GM19043 (cell line): Measurements from ENCODE around the gene DTNBP1.

Source experiments
- ATAC-seq: cut with Tn5 transposase; IDR thresholded peaks from one replicate; pipeline ENCODE4 v1.9.1; 2021; ENCODE audit warnings: low read depth; ENCODE audit not compliant: unreplicated experiment

Gene DTNBP1

DNA sequence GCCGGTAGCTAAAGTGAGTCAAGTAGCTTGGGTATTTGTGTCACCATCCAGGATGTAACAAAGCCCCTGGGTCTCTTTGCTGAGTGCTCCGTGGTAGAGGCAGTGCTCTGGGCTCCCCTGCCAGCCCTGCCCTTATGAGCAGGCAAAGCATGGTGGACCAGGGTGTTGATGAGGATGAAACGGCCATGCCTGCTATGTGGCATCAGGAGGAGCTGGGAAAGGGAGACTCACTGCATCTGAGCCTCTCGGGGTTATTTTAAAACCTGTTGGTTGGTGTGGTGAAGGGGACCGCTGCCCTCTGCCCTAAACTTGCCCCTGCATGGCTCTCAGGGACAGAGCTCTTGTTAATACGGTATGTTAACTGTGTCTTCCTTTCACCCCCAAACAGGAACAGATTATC, 143.1 kb downstream of the DTNBP1 start:
- no peak for ATAC-seq

DNA sequence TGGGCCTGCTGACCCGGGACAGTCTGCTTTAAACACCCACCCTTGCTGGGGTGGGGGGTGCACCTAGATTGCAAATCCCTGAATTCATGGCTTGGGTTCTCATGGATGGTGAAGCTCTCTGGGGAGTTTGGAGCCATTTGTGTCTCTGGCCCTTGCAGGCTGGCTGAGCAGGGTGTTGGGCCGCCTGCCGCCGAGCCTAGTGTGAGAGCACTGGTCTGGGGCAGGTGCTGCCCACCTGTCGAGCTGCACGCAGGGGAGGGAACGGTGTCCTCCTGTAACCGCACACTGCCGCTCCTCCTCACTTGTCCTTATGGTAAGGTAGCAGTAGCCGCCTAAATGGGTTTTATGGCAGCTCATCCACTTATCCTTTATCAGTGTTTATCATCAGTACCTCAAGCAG, 143.9 kb downstream of the DTNBP1 start:
- ATAC-seq = no peak

GRCh38 chr6:15518057-15518456, 144.8 kb downstream of the DTNBP1 start:
- no peak for ATAC-seq

DNA sequence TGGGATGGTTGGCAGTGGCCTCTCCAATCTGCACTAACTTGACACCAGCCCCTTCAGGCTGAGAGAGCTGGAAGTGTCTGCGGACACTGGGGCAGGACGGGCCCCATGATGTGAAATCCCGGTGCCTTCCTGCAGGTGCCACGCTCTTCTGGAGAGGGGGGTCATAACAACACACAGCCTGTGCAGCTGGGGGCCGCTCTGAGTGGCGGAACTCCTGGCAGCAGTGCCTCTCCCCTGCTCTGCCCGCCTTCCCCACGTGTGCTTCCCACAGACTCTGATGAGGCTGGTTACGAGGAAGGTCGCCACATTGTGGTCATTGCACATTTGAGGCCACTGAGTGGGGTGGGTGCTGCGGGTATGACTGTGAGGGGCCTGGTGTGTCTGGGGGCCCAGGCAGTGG, 145.2 kb downstream of the DTNBP1 start:
- ATAC-seq = no peak

DNA sequence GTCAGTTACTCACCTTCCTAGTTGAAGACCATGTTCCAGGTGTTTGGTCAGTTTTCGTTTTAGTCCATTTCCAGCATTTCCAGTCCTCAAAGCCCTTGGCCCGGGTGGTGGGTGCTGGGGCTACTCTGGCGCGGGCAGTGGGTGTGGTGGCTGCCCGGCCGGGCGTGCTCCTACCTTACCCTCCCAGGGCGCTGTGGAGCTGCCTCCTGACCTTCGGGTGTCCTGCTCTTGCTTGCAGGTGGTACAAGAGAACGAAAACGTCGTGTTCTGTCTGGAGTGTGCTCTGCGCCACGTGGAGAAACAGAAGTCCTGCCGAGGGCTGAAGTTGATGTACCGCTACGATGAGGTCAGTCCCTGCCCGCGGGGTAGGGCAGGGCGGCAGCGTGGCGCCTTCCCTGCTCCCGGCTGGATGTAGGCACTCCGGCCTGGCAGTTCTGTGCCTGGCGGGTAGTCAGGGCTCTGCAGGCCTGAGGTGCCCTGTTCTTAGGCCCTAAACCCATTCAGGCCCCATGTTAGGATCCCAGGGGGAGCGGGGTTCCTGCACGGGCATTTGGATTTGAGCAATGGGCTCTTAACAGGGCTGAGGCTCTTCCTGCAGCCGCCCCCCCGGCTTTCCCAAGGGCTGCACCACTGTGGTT, 145.8 kb downstream of the DTNBP1 start:
- no peak for ATAC-seq

DNA sequence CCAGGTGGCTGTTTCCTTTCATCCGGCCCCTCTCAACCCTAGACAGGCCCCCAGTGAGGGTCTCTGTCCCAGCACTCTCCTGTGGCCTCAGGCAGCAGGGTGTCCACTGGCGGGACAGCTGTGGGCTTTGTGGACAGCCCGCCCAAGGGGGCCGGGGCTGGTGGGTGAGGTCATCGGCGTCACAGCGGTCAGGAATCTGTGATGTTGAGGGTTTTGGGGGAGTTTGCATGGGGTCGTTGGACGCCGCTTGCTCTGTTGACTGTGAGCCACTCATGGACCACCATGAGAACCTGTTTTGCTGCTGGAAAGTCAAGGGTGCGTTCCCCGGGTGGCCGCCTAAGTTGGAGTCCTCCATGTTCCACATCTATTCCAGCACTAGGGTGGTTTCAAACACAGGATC, 146.4 kb downstream of the DTNBP1 start:
- no peak for ATAC-seq

- ATAC-seq = no peak
Measured at GRCh38 chr6:15515660-15516375, 147.0 kb downstream of the DTNBP1 start.

DNA sequence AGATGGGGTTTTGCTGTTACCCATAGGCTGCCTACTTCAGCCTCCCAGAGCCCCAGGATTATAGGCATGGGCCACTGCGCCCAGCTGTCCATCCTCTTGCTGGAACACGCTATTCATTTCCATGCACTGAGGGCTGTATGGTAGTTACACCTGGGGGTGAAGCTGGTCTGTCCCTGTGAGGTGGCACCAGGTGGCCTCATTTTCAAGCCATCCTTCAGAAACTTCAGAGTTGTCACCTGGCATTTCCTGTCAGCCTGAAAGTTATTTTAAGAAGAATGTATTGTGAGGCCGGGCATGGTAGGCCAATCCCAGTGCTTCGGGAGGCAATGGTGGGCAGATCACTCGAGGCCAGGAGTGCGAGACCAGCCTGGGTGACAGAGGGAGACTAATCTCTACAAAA, 147.6 kb downstream of the DTNBP1 start:
- no peak for ATAC-seq

DNA sequence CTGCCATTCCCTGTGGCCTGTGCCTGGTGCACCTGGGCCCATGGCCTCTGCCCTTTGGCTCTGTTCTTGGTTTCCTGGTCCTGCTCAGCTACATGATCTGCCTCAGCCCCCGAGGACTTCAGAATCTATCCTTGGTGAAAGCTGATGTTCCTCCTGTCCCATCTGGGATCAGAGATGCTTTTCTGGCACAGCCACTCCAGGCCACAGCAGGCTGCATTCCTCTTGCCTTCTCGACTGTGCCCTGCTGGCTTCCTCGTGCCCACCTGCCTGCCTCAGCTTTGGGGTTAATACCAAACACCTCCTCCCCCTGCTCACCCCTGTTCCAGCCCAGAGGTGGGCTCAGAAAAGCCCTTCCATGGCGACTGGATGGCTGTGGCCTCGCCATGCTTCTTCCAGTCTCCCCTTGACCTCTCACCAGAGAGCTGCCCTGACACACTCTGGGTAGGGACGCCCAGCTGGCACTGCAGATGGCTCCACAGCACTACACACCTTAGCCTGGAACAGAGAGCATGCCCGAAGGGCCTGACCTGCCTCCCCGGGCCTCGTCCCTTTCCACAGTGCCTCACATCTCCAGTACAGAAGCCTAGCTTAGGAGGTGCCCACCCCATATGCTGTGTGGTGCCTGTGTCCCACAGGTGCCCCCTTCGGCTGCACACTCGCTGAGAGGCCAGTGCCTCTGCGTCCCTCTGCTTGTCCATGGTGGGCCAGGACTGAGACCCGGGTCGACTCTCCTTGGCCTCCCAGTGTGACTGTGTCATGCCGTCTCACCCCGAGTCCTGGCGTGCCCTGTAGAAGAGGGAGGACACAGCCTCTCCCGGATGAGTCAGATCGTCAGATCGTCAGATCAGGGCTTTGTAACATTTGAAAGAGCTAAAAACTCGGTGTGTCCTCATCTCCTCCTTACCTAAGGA, 148.8 kb downstream of the DTNBP1 start:
- no peak for ATAC-seq

- no peak for ATAC-seq
Measured at GRCh38 chr6:15513131-15513771, 149.6 kb downstream of the DTNBP1 start.

DNA sequence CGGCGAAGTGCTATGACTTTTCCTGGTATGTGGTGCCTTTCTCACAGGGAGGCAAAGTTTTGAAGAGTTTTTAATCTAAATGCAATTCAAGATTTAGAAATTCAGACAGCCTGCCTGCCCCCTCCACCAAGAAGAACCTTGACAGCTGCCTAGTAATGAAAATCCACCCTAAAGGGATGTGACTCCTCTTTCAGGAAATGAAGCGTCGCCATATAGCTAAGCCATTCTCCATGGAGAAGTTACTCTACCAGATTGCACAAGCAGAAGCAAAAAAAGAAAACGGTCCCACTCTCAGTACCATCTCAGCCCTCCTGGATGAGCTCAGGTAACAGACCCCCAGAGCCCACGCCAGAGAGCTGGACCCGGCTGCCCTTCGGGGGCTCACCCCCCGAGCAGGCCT, 150.1 kb downstream of the DTNBP1 start:
- no peak for ATAC-seq

DNA sequence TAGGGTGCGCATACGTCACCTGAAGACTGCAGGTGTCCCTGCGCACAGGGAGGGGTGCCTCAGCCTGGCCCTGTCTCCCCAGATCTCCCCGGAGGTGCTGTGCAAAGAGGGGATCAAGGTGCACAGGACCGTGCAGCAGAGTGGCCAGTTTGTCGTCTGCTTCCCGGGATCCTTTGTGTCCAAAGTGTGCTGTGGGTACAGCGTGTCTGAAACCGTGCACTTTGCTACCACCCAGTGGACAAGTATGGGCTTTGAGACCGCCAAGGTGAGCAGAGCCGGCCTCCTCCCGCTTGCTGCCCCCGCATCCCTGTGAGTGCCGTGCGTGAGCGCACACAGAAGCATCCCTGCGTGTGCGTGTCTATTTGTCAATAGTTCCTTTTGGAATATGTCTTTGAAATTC, 150.7 kb downstream of the DTNBP1 start:
- ATAC-seq = no peak

DNA sequence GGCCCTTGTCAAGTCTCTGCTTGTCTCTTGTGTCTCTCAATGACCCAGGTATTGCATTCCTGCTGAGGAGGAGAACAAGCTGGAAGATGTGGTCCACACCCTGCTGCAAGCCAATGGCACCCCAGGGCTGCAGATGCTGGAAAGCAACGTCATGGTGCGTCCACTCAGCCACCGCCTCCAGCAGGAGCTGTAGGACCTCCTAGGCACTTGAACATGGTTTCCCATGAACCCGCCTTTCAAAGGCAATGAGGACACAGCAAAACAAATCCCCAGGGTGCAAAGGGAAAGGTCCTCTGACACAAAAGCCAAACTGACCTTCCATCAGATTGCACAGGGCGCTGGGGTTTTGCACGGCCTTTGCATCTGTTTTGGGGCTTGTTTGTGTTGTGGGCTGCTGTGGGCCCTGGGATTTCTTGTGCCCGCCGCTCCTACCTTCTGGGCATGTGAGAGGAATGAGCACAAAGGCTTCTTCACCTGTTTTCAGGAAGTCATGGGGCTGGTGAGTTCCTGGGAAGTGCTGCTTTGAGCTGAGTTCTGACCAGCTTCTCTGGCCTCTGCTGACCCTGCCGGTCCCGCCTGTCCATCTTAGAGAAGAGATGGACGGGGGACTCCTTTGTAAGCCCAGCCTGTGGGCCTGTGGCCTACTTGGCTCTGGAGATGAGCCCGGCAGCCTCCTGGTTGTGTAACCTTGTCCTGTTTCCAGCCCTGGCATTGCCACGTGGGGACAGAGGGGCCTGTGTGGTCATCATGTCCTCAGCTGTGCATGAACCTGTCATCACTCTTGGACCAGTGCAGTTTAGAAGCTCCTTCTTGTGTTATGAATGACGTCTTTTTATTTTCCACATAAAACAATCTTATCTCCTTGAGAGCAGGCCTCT, 151.3 kb downstream of the DTNBP1 start:
- no peak for ATAC-seq

DNA sequence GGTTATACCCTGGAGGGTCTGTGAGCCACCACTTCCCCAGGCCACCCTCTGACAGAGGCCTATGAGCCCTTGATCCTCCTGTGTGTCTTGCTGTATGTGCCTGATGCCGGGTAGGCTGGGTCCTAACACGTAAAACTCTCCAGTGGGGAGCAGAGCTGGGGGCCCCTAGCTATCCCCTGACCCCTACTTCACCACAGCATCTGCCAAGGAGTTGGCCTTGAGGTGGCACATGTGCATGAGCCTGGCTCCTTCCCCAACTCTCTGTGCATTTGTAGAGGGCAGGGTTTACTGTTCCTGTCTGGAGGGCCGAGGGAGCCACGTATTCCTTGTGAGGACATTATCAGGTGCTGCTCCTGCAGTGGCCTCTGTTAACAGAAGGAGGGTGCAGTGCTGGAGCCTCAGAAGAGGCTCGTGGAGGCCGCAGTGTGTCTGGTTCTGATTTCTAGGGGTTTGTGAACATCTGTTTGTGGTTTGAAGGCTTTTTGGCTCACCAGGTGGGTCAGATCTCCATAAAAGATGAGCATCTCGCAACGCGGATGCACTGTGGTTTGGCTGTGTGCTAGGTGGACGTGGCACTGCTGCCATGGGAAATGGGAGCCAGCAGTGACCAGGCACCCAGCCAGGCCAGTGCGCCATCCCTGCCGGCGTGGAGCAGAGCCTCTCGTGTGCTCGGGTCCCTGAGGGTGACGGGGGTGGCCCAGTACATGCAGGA, 152.1 kb downstream of the DTNBP1 start:
- no peak for ATAC-seq

- no peak for ATAC-seq
Measured at GRCh38 chr6:15510121-15510520, 152.7 kb downstream of the DTNBP1 start.

GRCh38 chr6:15509335-15509933, 153.4 kb downstream of the DTNBP1 start:
- no peak for ATAC-seq

DNA sequence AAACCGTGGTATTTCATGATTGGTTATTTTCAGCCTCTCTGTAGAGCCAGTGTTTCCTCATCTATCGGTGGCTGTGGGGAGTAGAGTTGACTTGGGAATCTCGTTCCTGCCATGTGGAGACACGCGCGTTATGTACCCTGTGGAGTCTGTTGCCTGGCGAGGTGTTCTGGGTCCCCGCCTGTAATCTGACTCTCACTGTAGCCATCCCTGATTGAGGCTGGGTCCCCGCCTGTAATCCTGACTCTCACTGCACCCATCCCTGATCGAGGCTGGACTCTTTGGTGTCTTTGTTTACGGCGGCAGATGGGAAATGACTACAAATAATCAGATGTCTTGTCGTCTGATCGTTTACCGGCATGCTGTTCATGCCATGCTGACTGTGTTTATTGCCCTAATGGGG, 153.9 kb downstream of the DTNBP1 start:
- ATAC-seq = no peak

DNA sequence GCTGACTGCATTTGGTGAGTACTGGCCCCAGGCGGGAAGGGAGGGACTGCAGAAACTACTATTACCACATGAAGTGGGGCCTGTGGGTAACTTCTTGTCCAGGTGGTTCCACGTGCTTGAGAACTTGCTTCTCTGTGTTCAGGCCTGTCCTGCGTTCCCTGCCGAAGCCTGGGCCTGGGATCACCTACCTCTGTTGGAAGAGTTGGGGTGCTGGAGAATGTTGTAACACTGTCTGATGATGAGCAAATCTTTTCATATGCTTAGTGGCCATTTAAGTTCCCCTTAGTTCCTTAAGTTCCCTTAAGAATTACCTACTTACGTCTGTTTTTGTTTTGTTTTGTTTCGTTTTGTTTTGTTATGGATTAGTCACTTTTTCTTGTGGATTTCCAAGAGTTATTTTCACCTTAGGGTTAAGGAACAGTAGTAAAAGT, 154.4 kb downstream of the DTNBP1 start:
- no peak for ATAC-seq

GRCh38 chr6:15507746-15508145, 155.1 kb downstream of the DTNBP1 start:
- no peak for ATAC-seq
